Measurements from ENCODE around the gene MYO3B. TPM values are rescaled to one million over a fixed set of nuclear protein-coding genes. Genes with fewer than 3 reads are reported as not detected.

Gene MYO3B
- total and polyA plus RNA-seq, 8 donors = 0.38 to 1.3 (median 0.52) TPM

- 77 to 80% methylated on average over 14 of the region's 14 CpGs for WGBS, 2 donors
- no peak for ATAC-seq
These were observed 326.2 kb downstream of the MYO3B start for GRCh38 chr2:170503971-170504809.

GRCh38 chr2:170504810-170505145 lies 326.8 kb downstream of the MYO3B start:
- Histone ChIP-seq H3K36me3 (no peaks in the 10 kb centered on the region), H3K27ac (no peak overlapping the region), H3K4me1 (no peaks in the 10 kb centered on the region), H3K27me3 (no peaks in the 10 kb centered on the region), H3K4me3 (no peak overlapping the region), H3K9me3 (no peaks in the 10 kb centered on the region)
- no peak for TF ChIP-seq CTCF (IDR thresholded peaks at IDR 0.05)
- WGBS, 2 donors = 67 to 68% methylated on average over 4 of the region's 4 CpGs
- intact Hi-C loops (cut with DNase I) = no loop called here
- no peak for ATAC-seq
- no peak for FAIRE-seq
- DNase-seq = no peak

More at GRCh38 chr2:170503971-170504809, 326.2 kb downstream of the MYO3B start:
- no peaks in the 10 kb centered on the region for H3K36me3 ChIP-seq
- no peaks in the 10 kb centered on the region for H3K27me3 ChIP-seq
- DNase-seq = no peak
- no peak for FAIRE-seq
- H3K4me3 ChIP-seq = no peak overlapping the region
- no peaks in the 10 kb centered on the region for H3K9me3 ChIP-seq
- no peak for TF ChIP-seq CTCF (IDR thresholded peaks at IDR 0.05)
- no peaks in the 10 kb centered on the region for H3K4me1 ChIP-seq
- H3K27ac ChIP-seq = no peak overlapping the region
- intact Hi-C loops (cut with DNase I) = no loop called here

GRCh38 chr2:170505631-170506275 lies 327.8 kb downstream of the MYO3B start:
- Histone ChIP-seq H3K36me3 (no peaks in the 10 kb centered on the region), H3K9me3 (no peaks in the 10 kb centered on the region), H3K4me3 (no peak overlapping the region), H3K27ac (peak overlapping the region in 1 of 4 donors; percentile 44), H3K27me3 (no peaks in the 10 kb centered on the region), H3K4me1 (no peaks in the 10 kb centered on the region)
- 65 to 66% methylated on average over 6 of the region's 6 CpGs for WGBS, 2 donors
- no peak for FAIRE-seq
- no peak for TF ChIP-seq CTCF (IDR thresholded peaks at IDR 0.05)
- ATAC-seq = peak in 2 of 4 donors; percentile 18 to 51
- peak in 2 of 6 donors; percentile 6 to 22 for DNase-seq
- intact Hi-C loops (cut with DNase I) = no loop called here

GRCh38 chr2:170509452-170510193 lies 331.7 kb downstream of the MYO3B start:
- Histone ChIP-seq H3K4me1 (no peaks in the 10 kb centered on the region), H3K9me3 (no peaks in the 10 kb centered on the region), H3K4me3 (no peak overlapping the region), H3K27ac (no peak overlapping the region), H3K36me3 (no peaks in the 10 kb centered on the region), H3K27me3 (no peaks in the 10 kb centered on the region)
- TF ChIP-seq CTCF (IDR thresholded peaks at IDR 0.05) = no peak
- ATAC-seq (no peak), DNase-seq (no peak), FAIRE-seq (no peak)
- intact Hi-C loops (cut with DNase I) = no loop called here
- WGBS, 2 donors = 81 to 87% methylated on average over 8 of the region's 8 CpGs

All from pancreas (tissue), 10 donors.